WTC11 (cell line): ENCODE measurements around the gene HLX.

Source experiments
- ESRRA ChIP-seq: sonication (generic); formaldehyde crosslinking; IDR thresholded peaks from 2 replicates; pipeline ENCODE4 v1.8.1; 2022; ENCODE audit warnings: mild to moderate bottlenecking, missing genetic modification reagents, borderline replicate concordance
- GABPB1 ChIP-seq: sonication (generic); formaldehyde crosslinking; IDR thresholded peaks from 2 replicates; pipeline ENCODE4 v1.8.1; 2023; ENCODE audit warnings: mild to moderate bottlenecking, missing genetic modification reagents
- KAT7 ChIP-seq: sonication (generic); formaldehyde crosslinking; IDR thresholded peaks from 2 replicates; pipeline ENCODE4 v1.8.1; 2023; ENCODE audit warnings: missing genetic modification reagents, mild to moderate bottlenecking, borderline replicate concordance
- TF ChIP-seq, protein P1 (sequence below): fragments of 200-600 bp; IDR thresholded peaks from 2 replicates; pipeline ENCODE4 v1.8.0; 2022; ENCODE audit warnings: antibody characterized with exemption
- TF ChIP-seq, protein P2 (sequence below): sonication (generic); formaldehyde crosslinking; IDR thresholded peaks from 2 replicates; pipeline ENCODE4 v1.8.0; 2023; ENCODE audit warnings: missing genetic modification reagents, mild to moderate bottlenecking, borderline replicate concordance

GRCh38 chr1:220917535-220918209, 38.4 kb downstream of the HLX start:
- TF ChIP-seq KAT7 (CRISPR knock-in tag) (no peak), GABPB1 (CRISPR knock-in tag) (no peak), ESRRA (CRISPR knock-in tag) (no peak)
- TF ChIP-seq, protein P1, sequence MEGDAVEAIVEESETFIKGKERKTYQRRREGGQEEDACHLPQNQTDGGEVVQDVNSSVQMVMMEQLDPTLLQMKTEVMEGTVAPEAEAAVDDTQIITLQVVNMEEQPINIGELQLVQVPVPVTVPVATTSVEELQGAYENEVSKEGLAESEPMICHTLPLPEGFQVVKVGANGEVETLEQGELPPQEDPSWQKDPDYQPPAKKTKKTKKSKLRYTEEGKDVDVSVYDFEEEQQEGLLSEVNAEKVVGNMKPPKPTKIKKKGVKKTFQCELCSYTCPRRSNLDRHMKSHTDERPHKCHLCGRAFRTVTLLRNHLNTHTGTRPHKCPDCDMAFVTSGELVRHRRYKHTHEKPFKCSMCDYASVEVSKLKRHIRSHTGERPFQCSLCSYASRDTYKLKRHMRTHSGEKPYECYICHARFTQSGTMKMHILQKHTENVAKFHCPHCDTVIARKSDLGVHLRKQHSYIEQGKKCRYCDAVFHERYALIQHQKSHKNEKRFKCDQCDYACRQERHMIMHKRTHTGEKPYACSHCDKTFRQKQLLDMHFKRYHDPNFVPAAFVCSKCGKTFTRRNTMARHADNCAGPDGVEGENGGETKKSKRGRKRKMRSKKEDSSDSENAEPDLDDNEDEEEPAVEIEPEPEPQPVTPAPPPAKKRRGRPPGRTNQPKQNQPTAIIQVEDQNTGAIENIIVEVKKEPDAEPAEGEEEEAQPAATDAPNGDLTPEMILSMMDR, result no peak
- TF ChIP-seq, protein P2, sequence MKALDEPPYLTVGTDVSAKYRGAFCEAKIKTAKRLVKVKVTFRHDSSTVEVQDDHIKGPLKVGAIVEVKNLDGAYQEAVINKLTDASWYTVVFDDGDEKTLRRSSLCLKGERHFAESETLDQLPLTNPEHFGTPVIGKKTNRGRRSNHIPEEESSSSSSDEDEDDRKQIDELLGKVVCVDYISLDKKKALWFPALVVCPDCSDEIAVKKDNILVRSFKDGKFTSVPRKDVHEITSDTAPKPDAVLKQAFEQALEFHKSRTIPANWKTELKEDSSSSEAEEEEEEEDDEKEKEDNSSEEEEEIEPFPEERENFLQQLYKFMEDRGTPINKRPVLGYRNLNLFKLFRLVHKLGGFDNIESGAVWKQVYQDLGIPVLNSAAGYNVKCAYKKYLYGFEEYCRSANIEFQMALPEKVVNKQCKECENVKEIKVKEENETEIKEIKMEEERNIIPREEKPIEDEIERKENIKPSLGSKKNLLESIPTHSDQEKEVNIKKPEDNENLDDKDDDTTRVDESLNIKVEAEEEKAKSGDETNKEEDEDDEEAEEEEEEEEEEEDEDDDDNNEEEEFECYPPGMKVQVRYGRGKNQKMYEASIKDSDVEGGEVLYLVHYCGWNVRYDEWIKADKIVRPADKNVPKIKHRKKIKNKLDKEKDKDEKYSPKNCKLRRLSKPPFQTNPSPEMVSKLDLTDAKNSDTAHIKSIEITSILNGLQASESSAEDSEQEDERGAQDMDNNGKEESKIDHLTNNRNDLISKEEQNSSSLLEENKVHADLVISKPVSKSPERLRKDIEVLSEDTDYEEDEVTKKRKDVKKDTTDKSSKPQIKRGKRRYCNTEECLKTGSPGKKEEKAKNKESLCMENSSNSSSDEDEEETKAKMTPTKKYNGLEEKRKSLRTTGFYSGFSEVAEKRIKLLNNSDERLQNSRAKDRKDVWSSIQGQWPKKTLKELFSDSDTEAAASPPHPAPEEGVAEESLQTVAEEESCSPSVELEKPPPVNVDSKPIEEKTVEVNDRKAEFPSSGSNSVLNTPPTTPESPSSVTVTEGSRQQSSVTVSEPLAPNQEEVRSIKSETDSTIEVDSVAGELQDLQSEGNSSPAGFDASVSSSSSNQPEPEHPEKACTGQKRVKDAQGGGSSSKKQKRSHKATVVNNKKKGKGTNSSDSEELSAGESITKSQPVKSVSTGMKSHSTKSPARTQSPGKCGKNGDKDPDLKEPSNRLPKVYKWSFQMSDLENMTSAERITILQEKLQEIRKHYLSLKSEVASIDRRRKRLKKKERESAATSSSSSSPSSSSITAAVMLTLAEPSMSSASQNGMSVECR (CRISPR knock-in tag), result no peak
